Measurements from ENCODE around the gene LAIR1. TPM values are rescaled to one million over a fixed set of nuclear protein-coding genes. Genes with fewer than 3 reads are reported as not detected.

Gene LAIR1
- total RNA-seq, 1 donor from 2014 or later, result not detected

GRCh38 chr19:54315956-54316355 is 48.8 kb downstream of the LAIR1 start:
- DNase-seq (ENCODE audit: low read depth) (no peak), FAIRE-seq (no peak)
- Mint-ChIP-seq H3K4me3 (ENCODE audit: unreplicated experiment) (no peak overlapping the region), H3K27me3 (ENCODE audit: low read depth, unreplicated experiment) (peaks cover 38% of the 10 kb centered on the region), H3K9me3 (ENCODE audit: unreplicated experiment) (peaks cover 3% of the 10 kb centered on the region), H3K4me1 (ENCODE audit: low read depth, unreplicated experiment) (no peaks in the 10 kb centered on the region), H3K36me3 (ENCODE audit: low read depth, unreplicated experiment) (no peaks in the 10 kb centered on the region), H3K27ac (ENCODE audit: unreplicated experiment) (no peak overlapping the region)
- Histone ChIP-seq H3K9ac (ENCODE audit: low read length) (no peak overlapping the region), H3K9me3 (ENCODE audit: insufficient read depth, low read depth, low read length) (no peaks in the 10 kb centered on the region), H3K27ac (ENCODE audit: low read depth, low read length) (no peak overlapping the region), H3K36me3 (ENCODE audit: insufficient read depth, low read length) (no peaks in the 10 kb centered on the region), H3K4me2 (ENCODE audit: low read length) (no peak overlapping the region), H3K27me3 (ENCODE audit: insufficient read depth, low read length) (no peaks in the 10 kb centered on the region), H2AFZ (ENCODE audit: low read depth, low read length) (no peak overlapping the region), H3K4me1 (ENCODE audit: insufficient read depth, low read length) (no peaks in the 10 kb centered on the region), H4K20me1 (ENCODE audit: insufficient read depth, low read length) (no peaks in the 10 kb centered on the region), H3K4me3 (ENCODE audit: insufficient read depth, low read depth, low read length) (no peak overlapping the region), H3K79me2 (ENCODE audit: insufficient read depth, low read length) (no peaks in the 10 kb centered on the region)
- TF ChIP-seq CTCF (IDR thresholded peaks at IDR 0.05; ENCODE audit: insufficient read depth, low read depth, low read length), result no peak
- TF ChIP-seq EZH2 (IDR thresholded peaks at IDR 0.05; ENCODE audit: insufficient read depth, low read length), result no peak

- Mint-ChIP-seq H3K4me3 (ENCODE audit: unreplicated experiment) (no peak within 1 kb of the TSS), H3K27me3 (ENCODE audit: low read depth, unreplicated experiment) (peaks cover 46% of the 10 kb centered on the region), H3K36me3 (ENCODE audit: low read depth, unreplicated experiment) (no peaks in the 10 kb centered on the region), H3K27ac (ENCODE audit: unreplicated experiment) (no peak within 1 kb of the TSS), H3K9me3 (ENCODE audit: unreplicated experiment) (no peaks in the 10 kb centered on the region), H3K4me1 (ENCODE audit: low read depth, unreplicated experiment) (no peaks in the 10 kb centered on the region)
- DNase-seq (ENCODE audit: low read depth) (no peak), FAIRE-seq (no peak)
- H3K4me2 ChIP-seq (ENCODE audit: low read length), result no peak within 1 kb of the TSS
- H3K4me1 ChIP-seq (ENCODE audit: insufficient read depth, low read length), result no peaks in the 10 kb centered on the region
- no peaks in the 10 kb centered on the region for H3K9me3 ChIP-seq (ENCODE audit: insufficient read depth, low read depth, low read length)
- H3K27ac ChIP-seq (ENCODE audit: low read depth, low read length), result no peak within 1 kb of the TSS
- no peaks in the 10 kb centered on the region for H4K20me1 ChIP-seq (ENCODE audit: insufficient read depth, low read length)
- H3K9ac ChIP-seq (ENCODE audit: low read length), result no peak within 1 kb of the TSS
- H3K4me3 ChIP-seq (ENCODE audit: insufficient read depth, low read depth, low read length), result no peak within 1 kb of the TSS
- H3K27me3 ChIP-seq (ENCODE audit: insufficient read depth, low read length), result no peaks in the 10 kb centered on the region
- TF ChIP-seq EZH2 (IDR thresholded peaks at IDR 0.05; ENCODE audit: insufficient read depth, low read length), result no peak
- no peak for TF ChIP-seq CTCF (IDR thresholded peaks at IDR 0.05; ENCODE audit: insufficient read depth, low read depth, low read length)
- H2AFZ ChIP-seq (ENCODE audit: low read depth, low read length), result no peak within 1 kb of the TSS
- H3K79me2 ChIP-seq (ENCODE audit: insufficient read depth, low read length), result no peaks in the 10 kb centered on the region
- no peaks in the 10 kb centered on the region for H3K36me3 ChIP-seq (ENCODE audit: insufficient read depth, low read length)
Measured at GRCh38 chr19:54312436-54313377, 52.0 kb downstream of the LAIR1 start, which contains the start of gene LILRA5. LILRA5 (minus strand) TSS chr19:54313166; CDS start chr19:54313019, 147 bp downstream.

DNA sequence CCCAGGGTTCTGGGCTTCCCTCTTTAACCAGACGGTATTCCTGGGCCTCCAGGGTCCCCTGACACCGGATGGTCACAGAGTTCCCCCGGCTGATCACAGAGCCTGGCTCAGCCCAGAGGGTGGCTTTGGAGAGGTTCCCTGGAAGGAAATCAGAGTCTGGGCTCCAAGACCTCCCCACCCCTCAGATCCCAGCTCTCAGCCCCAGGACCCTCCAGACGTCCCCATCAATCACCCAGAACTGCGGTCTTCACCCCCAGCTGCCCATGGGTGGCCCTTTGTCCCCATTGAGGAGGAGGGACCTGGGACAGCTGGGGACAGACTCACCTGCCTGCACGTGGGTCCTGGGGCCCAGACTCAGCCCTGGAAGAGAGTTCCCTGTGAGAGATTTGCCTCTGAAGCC is 52.7 kb downstream of the LAIR1 start:
- no peak for DNase-seq (ENCODE audit: low read depth)
- no peak for FAIRE-seq
- no peaks in the 10 kb centered on the region for H3K4me1 ChIP-seq (ENCODE audit: insufficient read depth, low read length)
- peaks cover 49% of the 10 kb centered on the region for H3K27me3 Mint-ChIP-seq (ENCODE audit: low read depth, unreplicated experiment)
- H2AFZ ChIP-seq (ENCODE audit: low read depth, low read length), result no peak overlapping the region
- no peaks in the 10 kb centered on the region for H3K4me1 Mint-ChIP-seq (ENCODE audit: low read depth, unreplicated experiment)
- H3K36me3 Mint-ChIP-seq (ENCODE audit: low read depth, unreplicated experiment), result no peaks in the 10 kb centered on the region
- H3K27ac ChIP-seq (ENCODE audit: low read depth, low read length), result no peak overlapping the region
- no peak overlapping the region for H3K4me2 ChIP-seq (ENCODE audit: low read length)
- no peak for TF ChIP-seq CTCF (IDR thresholded peaks at IDR 0.05; ENCODE audit: insufficient read depth, low read depth, low read length)
- no peak for TF ChIP-seq EZH2 (IDR thresholded peaks at IDR 0.05; ENCODE audit: insufficient read depth, low read length)
- H4K20me1 ChIP-seq (ENCODE audit: insufficient read depth, low read length), result no peaks in the 10 kb centered on the region
- no peaks in the 10 kb centered on the region for H3K27me3 ChIP-seq (ENCODE audit: insufficient read depth, low read length)
- H3K4me3 Mint-ChIP-seq (ENCODE audit: unreplicated experiment), result no peak overlapping the region
- H3K9ac ChIP-seq (ENCODE audit: low read length), result no peak overlapping the region
- H3K9me3 ChIP-seq (ENCODE audit: insufficient read depth, low read depth, low read length), result no peaks in the 10 kb centered on the region
- H3K36me3 ChIP-seq (ENCODE audit: insufficient read depth, low read length), result no peaks in the 10 kb centered on the region
- H3K9me3 Mint-ChIP-seq (ENCODE audit: unreplicated experiment), result peaks cover 2% of the 10 kb centered on the region
- H3K27ac Mint-ChIP-seq (ENCODE audit: unreplicated experiment), result no peak overlapping the region
- no peaks in the 10 kb centered on the region for H3K79me2 ChIP-seq (ENCODE audit: insufficient read depth, low read length)
- H3K4me3 ChIP-seq (ENCODE audit: insufficient read depth, low read depth, low read length), result no peak overlapping the region

Measured in astrocyte (in vitro differentiated cells and primary cell).